H9 (cell line): Measurements from ENCODE around the gene GNAT3. TPM values are rescaled to one million over a fixed set of nuclear protein-coding genes. Genes with fewer than 3 reads are reported as not detected.

Experiments used
- DNase-seq: peaks from one replicate; pipeline ENCODE4 v3.0.0-alpha.2; 2017
- H2AFZ ChIP-seq: one replicate; pipeline ENCODE4 v1.6.1; 2013; ENCODE audit warnings: mild to moderate bottlenecking, low read length, control low read depth, moderate library complexity
- H2AK5ac ChIP-seq: 2 replicates; pipeline ENCODE4 v1.6.1; 2013; ENCODE audit warnings: low read length, control low read depth, mixed read lengths; ENCODE audit not compliant: insufficient read length
- H2BK120ac ChIP-seq: one replicate; pipeline ENCODE4 v1.6.1; 2013; ENCODE audit warnings: low read depth, mild to moderate bottlenecking, low read length, control low read depth, inconsistent platforms; ENCODE audit not compliant: poor library complexity, severe bottlenecking
- H2BK12ac ChIP-seq: 2 replicates; pipeline ENCODE4 v1.6.1; 2013; ENCODE audit warnings: low read length, control low read depth, mixed read lengths, low read depth; ENCODE audit not compliant: insufficient read length
- H2BK15ac ChIP-seq: 2 replicates; pipeline ENCODE4 v1.6.1; 2013; ENCODE audit warnings: low read depth, low read length, control low read depth
- H2BK20ac ChIP-seq: one replicate; pipeline ENCODE4 v1.6.1; 2013; ENCODE audit warnings: low read depth, mild to moderate bottlenecking, low read length, control low read depth, inconsistent platforms; ENCODE audit not compliant: poor library complexity, severe bottlenecking
- H2BK5ac ChIP-seq: 2 replicates; pipeline ENCODE4 v1.6.1; 2013; ENCODE audit warnings: low read length, control low read depth, mixed read lengths; ENCODE audit not compliant: insufficient read length
- H3K14ac ChIP-seq: 2 replicates; pipeline ENCODE4 v1.6.1; 2013; ENCODE audit warnings: low read length, control low read depth; ENCODE audit not compliant: insufficient read depth
- H3K18ac ChIP-seq: 2 replicates; pipeline ENCODE4 v1.6.1; 2013; ENCODE audit warnings: low read depth, mild to moderate bottlenecking, mixed read lengths, low read length, control low read depth; ENCODE audit not compliant: insufficient read length
- H3K23ac ChIP-seq: 2 replicates; pipeline ENCODE4 v1.6.1; 2013; ENCODE audit warnings: low read length, control low read depth, mixed read lengths, low read depth; ENCODE audit not compliant: insufficient read length
- H3K23me2 ChIP-seq: 2 replicates; pipeline ENCODE4 v1.6.1; 2013; ENCODE audit warnings: low read depth, mild to moderate bottlenecking, mixed read lengths, low read length, control low read depth; ENCODE audit not compliant: insufficient read length, poor library complexity, severe bottlenecking
- H3K27ac ChIP-seq: 2 replicates; pipeline ENCODE4 v1.5.1; 2013; ENCODE audit warnings: low read length, control low read depth, mixed read lengths, low read depth; ENCODE audit not compliant: insufficient read length
- H3K27me3 ChIP-seq: 2 replicates; pipeline ENCODE4 v1.6.1; 2013; ENCODE audit warnings: low read length, control low read depth, inconsistent platforms; ENCODE audit not compliant: insufficient read depth
- H3K4ac ChIP-seq: 2 replicates; pipeline ENCODE4 v1.6.1; 2013; ENCODE audit warnings: low read depth, mild to moderate bottlenecking, control low read depth, inconsistent platforms, low read length, moderate library complexity
- H3K4me1 ChIP-seq: 2 replicates; pipeline ENCODE4 v1.6.1; 2013; ENCODE audit warnings: low read length, control low read depth, inconsistent platforms; ENCODE audit not compliant: insufficient read depth
- H3K4me2 ChIP-seq: 2 replicates; pipeline ENCODE4 v1.6.1; 2013; ENCODE audit warnings: low read length, control low read depth, mixed read lengths; ENCODE audit not compliant: insufficient read length, insufficient read depth
- H3K56ac ChIP-seq: 2 replicates; pipeline ENCODE4 v1.6.1; 2013; ENCODE audit warnings: low read depth, mild to moderate bottlenecking, mixed read lengths, low read length, control low read depth; ENCODE audit not compliant: insufficient read length
- H3K79me1 ChIP-seq: 2 replicates; pipeline ENCODE4 v1.6.1; 2013; ENCODE audit warnings: low read depth, mild to moderate bottlenecking, moderate library complexity, low read length, control low read depth, inconsistent platforms; ENCODE audit not compliant: insufficient read depth, poor library complexity, severe bottlenecking
- H3K79me2 ChIP-seq: 2 replicates; pipeline ENCODE4 v1.6.1; 2013; ENCODE audit warnings: low read length, control low read depth, inconsistent platforms; ENCODE audit not compliant: insufficient read depth
- H3K9ac ChIP-seq: 2 replicates; pipeline ENCODE4 v1.6.1; 2013; ENCODE audit warnings: low read length, control low read depth, mixed read lengths; ENCODE audit not compliant: insufficient read length; ENCODE audit errors: extremely low read depth
- H3K9me3 ChIP-seq: one replicate; pipeline ENCODE4 v1.6.1; 2013; ENCODE audit warnings: low read depth, low read length, inconsistent platforms; ENCODE audit not compliant: control insufficient read depth
- H3T11ph ChIP-seq: one replicate; pipeline ENCODE4 v1.6.1; 2013; ENCODE audit warnings: mild to moderate bottlenecking, low read length, control low read depth, inconsistent platforms
- H4K20me1 ChIP-seq: one replicate; pipeline ENCODE4 v1.6.1; 2013; ENCODE audit not compliant: control insufficient read depth, insufficient read length, insufficient read depth
- H4K5ac ChIP-seq: 2 replicates; pipeline ENCODE4 v1.6.1; 2013; ENCODE audit warnings: low read depth, mild to moderate bottlenecking, mixed read lengths, low read length, control low read depth; ENCODE audit not compliant: insufficient read length
- H4K8ac ChIP-seq: replicated peaks from 2 replicates; pipeline ENCODE4 v1.6.1; 2013; ENCODE audit warnings: low read length, control low read depth, mixed read lengths, low read depth; ENCODE audit not compliant: insufficient read length
- H4K91ac ChIP-seq: 2 replicates; pipeline ENCODE4 v1.6.1; 2013; ENCODE audit warnings: low read depth, mild to moderate bottlenecking, moderate library complexity, mixed read lengths, low read length, control low read depth; ENCODE audit not compliant: insufficient read length
- H3K27ac Mint-ChIP-seq, 3 experiments: 2 replicates in 2 of 3; 3 replicates in 1 of 3; pipeline ENCODE4 v1.8.0; 2020 to 2021; ENCODE audit warnings: mixed read lengths in 3 of 3, mild to moderate bottlenecking in 1 of 3, moderate library complexity in 1 of 3
- H3K27me3 Mint-ChIP-seq: 2 replicates; pipeline ENCODE4 v1.8.0; 2021; ENCODE audit warnings: low read depth, mild to moderate bottlenecking, moderate library complexity, mixed read lengths
- H3K36me3 Mint-ChIP-seq, 3 experiments: 2 replicates in 2 of 3; 3 replicates in 1 of 3; pipeline ENCODE4 v1.8.0; 2020 to 2021; ENCODE audit warnings: low read depth in 3 of 3, mixed read lengths in 3 of 3; ENCODE audit not compliant: insufficient read depth in 1 of 3
- H3K4me1 Mint-ChIP-seq, 2 experiments: 2 replicates each; pipeline ENCODE4 v1.8.0; 2020; ENCODE audit warnings: mixed read lengths in 2 of 2
- H3K4me3 Mint-ChIP-seq, 2 experiments: 2 replicates in 1 of 2; 3 replicates in 1 of 2; pipeline ENCODE4 v1.8.0; 2020 to 2021; ENCODE audit warnings: mild to moderate bottlenecking in 2 of 2, mixed read lengths in 2 of 2, moderate library complexity in 1 of 2
- H3K9me3 Mint-ChIP-seq, 2 experiments: 2 replicates in 1 of 2; 3 replicates in 1 of 2; pipeline ENCODE4 v1.8.0; 2020; ENCODE audit warnings: mild to moderate bottlenecking in 2 of 2, mixed read lengths in 2 of 2, moderate library complexity in 1 of 2
- CTCF ChIP-seq: fragments of 200-600 bp; sonication (generic); conservative IDR thresholded peaks from 3 replicates; pipeline ENCODE4 v1.8.0; 2021; ENCODE audit warnings: antibody characterized with exemption, mild to moderate bottlenecking
- WGBS: extraction: QIAGEN DNeasy Blood & Tissue Kit; methylation state at CpG from one replicate; pipeline ENCODE4 v1.1.7; 2013; ENCODE audit warnings: missing lambda C conversion rate, low lambda C conversion rate, mixed read lengths; ENCODE audit not compliant: insufficient read length; ENCODE audit errors: extremely low coverage; 5-methylcytosine and 5-hydroxymethylcytosine counted together
- total RNA-seq: library from RNA; stranded (reverse); gene quantifications from 2 replicates; pipeline ENCODE4 v1.2.1, GENCODE V29; 2021

The GNAT3 gene
- total RNA-seq, 1 experiment from 2014 or later: not detected

DNA sequence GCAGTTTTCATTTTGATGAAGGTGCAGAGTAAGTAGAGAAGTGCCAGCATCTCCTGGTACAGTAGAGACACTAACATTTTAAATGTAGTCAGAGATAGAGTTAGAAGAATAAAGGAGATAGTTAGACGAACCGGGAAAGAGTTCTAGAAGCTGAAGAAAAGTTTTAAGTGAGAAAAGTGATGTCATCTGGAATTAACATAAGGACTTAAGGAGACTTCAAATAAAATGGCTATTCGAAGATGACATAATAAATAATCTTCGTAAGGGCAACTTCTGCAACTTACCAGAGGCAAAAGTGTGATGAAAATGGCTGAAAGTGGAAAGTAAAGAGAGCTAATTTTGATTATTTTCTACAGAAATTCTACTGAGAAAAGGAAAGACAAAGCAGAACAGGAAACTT lies 20.4 kb downstream of the GNAT3 start:
- no peak overlapping the region for H2AK5ac ChIP-seq
- H3K9me3 ChIP-seq: no peaks in the 10 kb centered on the region
- H3K14ac ChIP-seq: no peak overlapping the region
- H2BK5ac ChIP-seq: no peak overlapping the region
- WGBS: no CpG with 5 or more reads among the region's 4 CpGs
- no peaks in the 10 kb centered on the region for H3K36me3 Mint-ChIP-seq
- DNase-seq: no peak
- no peaks in the 10 kb centered on the region for H3K27me3 Mint-ChIP-seq
- H3K9ac ChIP-seq: no peak overlapping the region
- H3K18ac ChIP-seq: no peak overlapping the region
- H3K56ac ChIP-seq: no peak overlapping the region
- no peak overlapping the region for H3K23ac ChIP-seq
- H4K5ac ChIP-seq: no peak overlapping the region
- H3K9me3 Mint-ChIP-seq: no peaks in the 10 kb centered on the region
- no peaks in the 10 kb centered on the region for H4K20me1 ChIP-seq
- H3K27ac Mint-ChIP-seq: no peak overlapping the region
- H2AFZ ChIP-seq: no peak overlapping the region
- H3K23me2 ChIP-seq: no peaks in the 10 kb centered on the region
- H3K79me1 ChIP-seq: no peaks in the 10 kb centered on the region
- no peaks in the 10 kb centered on the region; the same call in 1 of the 2 replicates for H3K4me1 ChIP-seq
- H4K8ac ChIP-seq: no peak overlapping the region
- H2BK12ac ChIP-seq: no peak overlapping the region
- H3K79me2 ChIP-seq: no peaks in the 10 kb centered on the region
- no peak for TF ChIP-seq CTCF
- no peak overlapping the region for H2BK15ac ChIP-seq
- no peak overlapping the region for H3T11ph ChIP-seq
- H3K4me2 ChIP-seq: no peak overlapping the region
- H3K4me3 Mint-ChIP-seq: no peak overlapping the region
- no peak overlapping the region for H3K4ac ChIP-seq
- H2BK20ac ChIP-seq: no peak overlapping the region
- no peak overlapping the region for H3K27ac ChIP-seq
- H4K91ac ChIP-seq: no peak overlapping the region
- peaks cover 18 to 19% of the 10 kb centered on the region in 2 experiments for H3K4me1 Mint-ChIP-seq
- no peaks in the 10 kb centered on the region for H3K27me3 ChIP-seq
- no peak overlapping the region for H2BK120ac ChIP-seq
